GF-D8 (cell line): ENCODE measurements around the gene LOX.

Experiments used
- DNase-seq: peaks from one replicate; lab custom pipeline; 2025; lab: John Stamatoyannopoulos, UW

Gene LOX

GRCh38 chr5:122078116-122079110 is at the start of gene LOX:
Gene LOX, minus strand, starts transcription at chr5:122078259. Its CDS starts 274 bp downstream, at chr5:122077985.
- DNase-seq, result no peak

- DNase-seq, result no peak
Observed at GRCh38 chr5:122126756-122127321, 48.8 kb upstream of the LOX start.

GRCh38 chr5:122126177-122126755 is 48.2 kb upstream of the LOX start:
- no peak for DNase-seq

GRCh38 chr5:122124766-122125165 is 46.7 kb upstream of the LOX start:
- no peak for DNase-seq

- DNase-seq, result no peak
Observed at GRCh38 chr5:122121479-122122465, 43.7 kb upstream of the LOX start.

- no peak for DNase-seq
Observed at GRCh38 chr5:122120957-122121356, 42.9 kb upstream of the LOX start.

GRCh38 chr5:122120493-122120892 is 42.4 kb upstream of the LOX start:
- DNase-seq, result no peak

- DNase-seq, result no peak
Observed at GRCh38 chr5:122119205-122119604, 41.1 kb upstream of the LOX start.

GRCh38 chr5:122118356-122118948 is 40.4 kb upstream of the LOX start:
- no peak for DNase-seq

GRCh38 chr5:122114501-122114900 is 36.4 kb upstream of the LOX start:
- no peak for DNase-seq

- no peak for DNase-seq
Observed at GRCh38 chr5:122112733-122113558, 34.9 kb upstream of the LOX start.

GRCh38 chr5:122112063-122112462 is 34.0 kb upstream of the LOX start:
- DNase-seq, result no peak

- no peak for DNase-seq
Observed at GRCh38 chr5:122111460-122111859, 33.4 kb upstream of the LOX start.

GRCh38 chr5:122110987-122111386 is 32.9 kb upstream of the LOX start:
- DNase-seq, result no peak

- no peak for DNase-seq
Observed at GRCh38 chr5:122107016-122107415, 29.0 kb upstream of the LOX start.

GRCh38 chr5:122105909-122106308 is 27.9 kb upstream of the LOX start:
- no peak for DNase-seq

GRCh38 chr5:122102825-122103224 is 24.8 kb upstream of the LOX start:
- DNase-seq, result no peak

- no peak for DNase-seq
Observed at GRCh38 chr5:122101636-122102285, 23.7 kb upstream of the LOX start.

GRCh38 chr5:122099060-122099790 is 21.2 kb upstream of the LOX start:
- no peak for DNase-seq
